Calu3 (cell line): ENCODE results near the gene GAB3. TPM values are rescaled to one million over a fixed set of nuclear protein-coding genes. Genes with fewer than 3 reads are reported as not detected.

Source experiments
- BruUV-seq: library from RNA; stranded (reverse); fragments of 400-500 nt; replicated peaks from 2 replicates; lab custom pipeline; 2021; lab: Mats Ljungman, UMichigan
- CTCF ChIA-PET: fragments of 300-600 bp; sonication (Branson Sonifier 250); formaldehyde crosslinking; loops from one replicate; lab custom pipeline; 2022; ENCODE audit warnings: antibody characterized with exemption; lab: Charles Lee
- DNase-seq: peaks from one replicate; pipeline ENCODE4 v3.0.0; 2022
- H3K27ac Mint-ChIP-seq: one replicate; pipeline ENCODE4 v1.8.0; 2022; ENCODE audit warnings: mixed read lengths; ENCODE audit not compliant: unreplicated experiment
- H3K27me3 Mint-ChIP-seq: one replicate; pipeline ENCODE4 v1.8.0; 2022; ENCODE audit warnings: mixed read lengths; ENCODE audit not compliant: unreplicated experiment
- H3K36me3 Mint-ChIP-seq: one replicate; pipeline ENCODE4 v1.8.0; 2022; ENCODE audit warnings: mild to moderate bottlenecking, moderate library complexity, mixed read lengths; ENCODE audit not compliant: insufficient read depth, unreplicated experiment
- H3K4me1 Mint-ChIP-seq: one replicate; pipeline ENCODE4 v1.8.0; 2022; ENCODE audit warnings: mild to moderate bottlenecking, low read depth, mixed read lengths; ENCODE audit not compliant: unreplicated experiment
- H3K4me3 Mint-ChIP-seq: one replicate; pipeline ENCODE4 v1.8.0; 2022; ENCODE audit warnings: mild to moderate bottlenecking, low read depth, moderate library complexity, mixed read lengths; ENCODE audit not compliant: unreplicated experiment
- H3K9me3 Mint-ChIP-seq: one replicate; pipeline ENCODE4 v1.8.0; 2022; ENCODE audit warnings: low read depth, mixed read lengths; ENCODE audit not compliant: unreplicated experiment
- CTCF ChIP-seq: fragments of 200-600 bp; IDR thresholded peaks from one replicate; pipeline ENCODE4 v1.8.0; 2022; ENCODE audit warnings: antibody characterized with exemption; ENCODE audit not compliant: unreplicated experiment
- intact Hi-C: fragments of 100-400 bp; cut with micrococcal nuclease; formaldehyde crosslinking; loops from one replicate; pipeline ENCODE4 v1.10.0; 2022; ENCODE audit not compliant: unreplicated experiment
- total RNA-seq: library from RNA; stranded (reverse); gene quantifications from 2 replicates; pipeline ENCODE4 v1.2.3, GENCODE V29; 2022

The GAB3 gene
- total RNA-seq, 1 experiment from 2014 or later = not detected

DNA sequence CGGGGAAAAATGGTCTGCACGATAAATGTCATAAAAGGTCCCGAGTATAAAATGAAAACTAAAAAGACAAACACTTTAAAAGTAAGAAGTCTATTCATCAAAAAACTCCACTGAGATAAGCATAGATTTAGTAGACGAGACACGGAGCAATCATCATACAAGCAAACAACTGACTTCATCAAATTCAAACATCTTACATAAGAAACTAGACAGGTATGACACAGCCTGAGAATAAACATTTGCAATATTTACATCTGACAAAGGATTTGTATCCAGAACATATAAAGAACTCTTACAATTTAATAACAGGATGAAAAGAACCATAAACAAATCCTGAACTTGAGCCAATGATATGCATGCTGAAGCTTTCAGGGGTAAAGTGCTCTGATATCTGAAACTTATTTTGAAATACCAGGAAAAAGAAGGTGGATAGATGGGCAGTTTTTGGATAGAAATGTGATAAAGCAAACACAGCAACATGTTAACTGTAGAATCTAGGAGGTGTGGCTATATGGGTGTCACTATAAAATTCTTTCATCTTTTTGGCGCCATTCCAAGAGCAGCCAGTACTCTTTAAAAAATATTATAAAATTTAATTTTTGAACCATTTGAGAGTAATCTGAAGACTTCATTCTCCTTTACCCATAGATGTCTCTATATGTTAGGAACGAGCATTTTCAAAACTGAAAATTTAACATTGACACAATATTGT is 42.4 kb upstream of the GAB3 start:
- Mint-ChIP-seq H3K36me3 (no peaks in the 10 kb centered on the region), H3K4me1 (peaks cover 24% of the 10 kb centered on the region), H3K4me3 (no peak overlapping the region), H3K9me3 (no peaks in the 10 kb centered on the region), H3K27me3 (peaks cover 58% of the 10 kb centered on the region), H3K27ac (no peak overlapping the region)
- TF ChIP-seq CTCF = no peak
- intact Hi-C loops = no loop called here
- no peak for DNase-seq
- CTCF ChIA-PET = no interaction called here
- no TSS peak for BruUV-seq

DNA sequence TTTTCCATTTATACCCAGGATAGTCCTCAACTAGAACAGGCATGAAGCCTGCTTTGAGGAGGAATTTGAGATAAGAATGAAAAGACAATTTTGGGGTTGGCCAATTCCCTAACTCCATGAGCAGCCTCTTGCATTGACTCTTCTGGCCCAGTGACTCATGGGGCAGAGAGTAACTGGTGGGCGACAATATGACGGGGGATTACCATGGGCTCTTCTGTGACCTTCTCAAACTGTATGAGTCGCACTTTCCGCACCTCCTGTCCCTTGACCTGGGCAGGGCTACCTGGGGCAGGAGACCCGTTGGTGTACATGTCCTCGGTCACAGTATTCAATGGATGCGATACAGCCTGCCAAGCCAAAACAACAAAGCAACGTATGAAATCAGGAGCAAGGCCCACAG is 41.1 kb upstream of the GAB3 start:
- Mint-ChIP-seq H3K9me3 (no peaks in the 10 kb centered on the region), H3K4me1 (peaks cover 18% of the 10 kb centered on the region), H3K4me3 (no peak overlapping the region), H3K27me3 (peaks cover 66% of the 10 kb centered on the region), H3K36me3 (no peaks in the 10 kb centered on the region), H3K27ac (no peak overlapping the region)
- no peak for DNase-seq
- CTCF ChIA-PET = interaction anchor here (1.1 kb wide), 1 partner anchor 29 kb away, joined by 3 read pairs; the partner anchor contains the start of gene DKC1
- intact Hi-C loops = no loop called here
- TF ChIP-seq CTCF = no peak
- no TSS peak for BruUV-seq

- peak; percentile 10 for DNase-seq
- intact Hi-C loops = no loop called here
- no TSS peak for BruUV-seq
- peaks cover 13% of the 10 kb centered on the region for H3K4me1 Mint-ChIP-seq
- CTCF ChIA-PET = interaction anchor here (1.1 kb wide), 1 partner anchor 29 kb away, joined by 3 read pairs; the partner anchor contains the start of gene DKC1
- H3K36me3 Mint-ChIP-seq = peaks cover under 1% of the 10 kb centered on the region
- H3K9me3 Mint-ChIP-seq = no peaks in the 10 kb centered on the region
- peaks cover 66% of the 10 kb centered on the region for H3K27me3 Mint-ChIP-seq
- no peak for TF ChIP-seq CTCF
- no peak overlapping the region for H3K27ac Mint-ChIP-seq
- no peak overlapping the region for H3K4me3 Mint-ChIP-seq
These were observed 40.6 kb upstream of the GAB3 start for GRCh38 chrX:154791467-154791866.

DNA sequence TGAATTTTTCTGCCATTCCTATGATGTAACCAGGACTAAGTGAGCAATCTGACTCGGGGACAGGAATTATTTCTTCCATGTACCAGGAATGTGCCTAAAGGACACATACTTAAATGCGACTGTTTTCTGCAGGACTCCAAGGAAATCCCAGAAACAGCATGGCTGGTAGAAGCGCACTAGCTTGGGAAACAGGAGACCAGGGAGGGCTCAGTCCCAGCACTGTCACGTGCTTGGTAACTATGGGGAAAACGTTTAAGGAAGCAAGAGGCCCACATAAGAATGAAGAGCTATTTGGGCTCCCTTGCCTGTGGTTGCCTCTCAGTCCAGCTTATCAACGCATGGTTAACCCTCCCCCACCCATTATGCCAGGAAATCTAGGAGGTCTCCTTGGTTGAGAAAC is 34.8 kb upstream of the GAB3 start:
- no peaks in the 10 kb centered on the region for H3K9me3 Mint-ChIP-seq
- intact Hi-C loops = no loop called here

More for the DNA sequence above, 34.8 kb upstream of the GAB3 start:
- CTCF ChIA-PET = no interaction called here
- H3K4me3 Mint-ChIP-seq = no peak overlapping the region
- peaks cover under 1% of the 10 kb centered on the region for H3K4me1 Mint-ChIP-seq
- peaks cover 5% of the 10 kb centered on the region for H3K36me3 Mint-ChIP-seq
- peaks cover 85% of the 10 kb centered on the region for H3K27me3 Mint-ChIP-seq
- DNase-seq = no peak
- TF ChIP-seq CTCF = no peak
- H3K27ac Mint-ChIP-seq = no peak overlapping the region
- no TSS peak for BruUV-seq
